Neural cell (in vitro differentiated cells): ENCODE data around the gene HELZ2. TPM values are rescaled to one million over a fixed set of nuclear protein-coding genes. Genes with fewer than 3 reads are reported as not detected.

Experiments used
- H2AFZ ChIP-seq: fragments of 200-600, 300-800 bp; sonication (generic), shearing (Covaris generic); 2 replicates; pipeline ENCODE4 v1.6.0; 2014; ENCODE audit warnings: low read depth, mild to moderate bottlenecking, antibody characterized with exemption, low read length, moderate library complexity
- H3F3A ChIP-seq: fragments of 200-600 bp; shearing (Covaris generic); 2 replicates; pipeline ENCODE4 v1.6.1; 2016; ENCODE audit warnings: mild to moderate bottlenecking, moderate library complexity, mixed read lengths, antibody characterized with exemption, low read length; ENCODE audit not compliant: insufficient read depth, poor library complexity, severe bottlenecking
- H3K27ac ChIP-seq: fragments of 200-600, 300-800 bp; sonication (generic), shearing (Covaris generic); 2 replicates; pipeline ENCODE4 v1.5.1; 2014; ENCODE audit warnings: mild to moderate bottlenecking, low read length, moderate library complexity
- H3K27me3 ChIP-seq: fragments of 300-800, 200-600 bp; sonication (generic), shearing (Covaris generic); 2 replicates; pipeline ENCODE4 v1.6.0; 2014; ENCODE audit warnings: mild to moderate bottlenecking, low read depth, low read length, moderate library complexity; ENCODE audit not compliant: insufficient read depth
- H3K36me3 ChIP-seq: fragments of 300-800, 200-600 bp; sonication (generic), shearing (Covaris generic); 2 replicates; pipeline ENCODE4 v1.5.1; 2014; ENCODE audit warnings: mild to moderate bottlenecking, antibody characterized with exemption, low read length, moderate library complexity; ENCODE audit not compliant: insufficient read depth
- H3K4me2 ChIP-seq: fragments of 300-800, 200-600 bp; sonication (generic), shearing (Covaris generic); 2 replicates; pipeline ENCODE4 v1.6.0; 2014; ENCODE audit warnings: mild to moderate bottlenecking, low read length
- H3K4me3 ChIP-seq: fragments of 300-800, 200-600 bp; sonication (generic), shearing (Covaris generic); 2 replicates; pipeline ENCODE4 v1.5.1; 2014; ENCODE audit warnings: mild to moderate bottlenecking, low read length, moderate library complexity
- H3K79me2 ChIP-seq: fragments of 200-600 bp; shearing (Covaris generic); replicated peaks from 2 replicates; pipeline ENCODE4 v1.6.0; 2014; ENCODE audit warnings: mild to moderate bottlenecking, low read length, moderate library complexity; ENCODE audit not compliant: insufficient read depth
- H3K9ac ChIP-seq: fragments of 300-800, 200-600 bp; sonication (generic), shearing (Covaris generic); 2 replicates; pipeline ENCODE4 v1.6.1; 2016; ENCODE audit warnings: mild to moderate bottlenecking, low read length, mixed read lengths
- H3K9me2 ChIP-seq: fragments of 200-600 bp; shearing (Covaris generic); 2 replicates; pipeline ENCODE4 v1.6.1; 2016; ENCODE audit warnings: mild to moderate bottlenecking, low read length, mixed read lengths; ENCODE audit not compliant: insufficient read depth
- H3K9me3 ChIP-seq: fragments of 200-600, 300-800 bp; sonication (generic), shearing (Covaris generic); 2 replicates; pipeline ENCODE4 v1.6.1; 2016; ENCODE audit warnings: mild to moderate bottlenecking, mixed run types, low read length, moderate library complexity, mixed read lengths
- H4K20me1 ChIP-seq: fragments of 200-600 bp; shearing (Covaris generic); 2 replicates; pipeline ENCODE4 v1.6.1; 2016; ENCODE audit warnings: mild to moderate bottlenecking, mixed run types; ENCODE audit not compliant: insufficient read depth
- EP300 ChIP-seq: fragments of 450-650 bp; conservative IDR thresholded peaks from 2 replicates; pipeline ENCODE4 v1.6.1; 2014; ENCODE audit warnings: antibody characterized with exemption, mild to moderate bottlenecking, moderate library complexity; ENCODE audit not compliant: poor library complexity, severe bottlenecking
- EZH2 ChIP-seq: fragments of 200-600, 300-800 bp; shearing (Covaris generic), sonication (generic); IDR thresholded peaks from 2 replicates; pipeline ENCODE4 v1.6.1; 2014; ENCODE audit warnings: antibody characterized with exemption, low read length, borderline replicate concordance, mild to moderate bottlenecking; ENCODE audit not compliant: insufficient read depth, poor library complexity, severe bottlenecking
- MXI1 ChIP-seq: fragments of 450-650 bp; conservative IDR thresholded peaks from 2 replicates; pipeline ENCODE4 v1.6.1; 2014; ENCODE audit warnings: antibody characterized with exemption, mild to moderate bottlenecking; ENCODE audit not compliant: poor library complexity, severe bottlenecking
- POLR2AphosphoS5 ChIP-seq: IDR thresholded peaks from 2 replicates; pipeline ENCODE4 v1.6.1; 2012
- RAD21 ChIP-seq: fragments of 450-650 bp; conservative IDR thresholded peaks from 2 replicates; pipeline ENCODE4 v1.6.1; 2014; ENCODE audit warnings: antibody characterized with exemption, mild to moderate bottlenecking, moderate library complexity
- SMC3 ChIP-seq: fragments of 450-650 bp; conservative IDR thresholded peaks from 2 replicates; pipeline ENCODE4 v1.6.1; 2014; ENCODE audit warnings: antibody characterized with exemption, mild to moderate bottlenecking, moderate library complexity; ENCODE audit not compliant: poor library complexity
- TAF1 ChIP-seq: IDR thresholded peaks from 2 replicates; pipeline ENCODE4 v1.6.1; 2012; ENCODE audit warnings: low read depth
- polyA plus RNA-seq: library from polyadenylated mRNA; depleted of rRNA; stranded (reverse); fragments of >200 nt; gene quantifications from 2 replicates; pipeline ENCODE4 v1.2.3, GENCODE V29; 2014
- TF ChIP-seq, protein P1 (sequence below): fragments of 450-650 bp; IDR thresholded peaks from 2 replicates; pipeline ENCODE4 v1.5.1; 2014; ENCODE audit warnings: antibody characterized with exemption, mild to moderate bottlenecking, moderate library complexity; ENCODE audit not compliant: poor library complexity, severe bottlenecking
- TF ChIP-seq, protein P2 (sequence below): IDR thresholded peaks from 2 replicates; pipeline ENCODE4 v1.6.1; 2012; ENCODE audit warnings: borderline replicate concordance

HELZ2 gene
- polyA plus RNA-seq, 1 donor from 2014 or later: 1.3 TPM

DNA sequence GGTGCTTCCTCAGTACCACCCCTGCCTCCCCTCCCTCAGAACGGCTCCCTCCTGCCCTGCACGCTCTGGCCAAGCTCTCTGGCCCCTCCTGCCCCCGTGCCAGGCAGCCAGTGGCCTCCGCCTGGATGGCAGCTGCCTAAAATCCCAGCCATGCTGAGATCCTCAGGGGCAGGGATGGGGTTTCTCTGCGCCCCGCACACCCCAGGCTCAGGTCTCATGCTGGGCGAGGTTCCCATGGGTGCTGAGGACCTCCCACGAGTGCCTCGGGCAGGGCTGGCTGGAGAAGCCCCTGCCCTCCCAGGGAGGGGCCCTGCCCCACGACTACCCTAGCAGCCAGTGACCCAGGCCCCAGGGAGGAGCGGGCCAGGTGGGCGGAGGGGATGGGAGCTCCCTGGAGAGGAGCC lies 39.6 kb downstream of the HELZ2 start:
- H3K79me2 ChIP-seq: no peaks in the 10 kb centered on the region
- no peaks in the 10 kb centered on the region for H3K27me3 ChIP-seq
- H3K9me2 ChIP-seq: no peaks in the 10 kb centered on the region
- no peaks in the 10 kb centered on the region for H3F3A ChIP-seq
- H3K9me3 ChIP-seq: no peaks in the 10 kb centered on the region
- no peak overlapping the region for H3K9ac ChIP-seq
- no peak overlapping the region for H3K27ac ChIP-seq
- H3K4me2 ChIP-seq: no peak overlapping the region
- H4K20me1 ChIP-seq: no peaks in the 10 kb centered on the region
- H3K4me3 ChIP-seq: no peak overlapping the region
- no peak overlapping the region for H2AFZ ChIP-seq
- TF ChIP-seq MXI1 (no peak), EP300 (no peak), POLR2AphosphoS5 (no peak), RAD21 (no peak), EZH2 (no peak), SMC3 (no peak), TAF1 (no peak)
- TF ChIP-seq, protein P1, sequence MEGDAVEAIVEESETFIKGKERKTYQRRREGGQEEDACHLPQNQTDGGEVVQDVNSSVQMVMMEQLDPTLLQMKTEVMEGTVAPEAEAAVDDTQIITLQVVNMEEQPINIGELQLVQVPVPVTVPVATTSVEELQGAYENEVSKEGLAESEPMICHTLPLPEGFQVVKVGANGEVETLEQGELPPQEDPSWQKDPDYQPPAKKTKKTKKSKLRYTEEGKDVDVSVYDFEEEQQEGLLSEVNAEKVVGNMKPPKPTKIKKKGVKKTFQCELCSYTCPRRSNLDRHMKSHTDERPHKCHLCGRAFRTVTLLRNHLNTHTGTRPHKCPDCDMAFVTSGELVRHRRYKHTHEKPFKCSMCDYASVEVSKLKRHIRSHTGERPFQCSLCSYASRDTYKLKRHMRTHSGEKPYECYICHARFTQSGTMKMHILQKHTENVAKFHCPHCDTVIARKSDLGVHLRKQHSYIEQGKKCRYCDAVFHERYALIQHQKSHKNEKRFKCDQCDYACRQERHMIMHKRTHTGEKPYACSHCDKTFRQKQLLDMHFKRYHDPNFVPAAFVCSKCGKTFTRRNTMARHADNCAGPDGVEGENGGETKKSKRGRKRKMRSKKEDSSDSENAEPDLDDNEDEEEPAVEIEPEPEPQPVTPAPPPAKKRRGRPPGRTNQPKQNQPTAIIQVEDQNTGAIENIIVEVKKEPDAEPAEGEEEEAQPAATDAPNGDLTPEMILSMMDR: no peak
- TF ChIP-seq, protein P2, sequence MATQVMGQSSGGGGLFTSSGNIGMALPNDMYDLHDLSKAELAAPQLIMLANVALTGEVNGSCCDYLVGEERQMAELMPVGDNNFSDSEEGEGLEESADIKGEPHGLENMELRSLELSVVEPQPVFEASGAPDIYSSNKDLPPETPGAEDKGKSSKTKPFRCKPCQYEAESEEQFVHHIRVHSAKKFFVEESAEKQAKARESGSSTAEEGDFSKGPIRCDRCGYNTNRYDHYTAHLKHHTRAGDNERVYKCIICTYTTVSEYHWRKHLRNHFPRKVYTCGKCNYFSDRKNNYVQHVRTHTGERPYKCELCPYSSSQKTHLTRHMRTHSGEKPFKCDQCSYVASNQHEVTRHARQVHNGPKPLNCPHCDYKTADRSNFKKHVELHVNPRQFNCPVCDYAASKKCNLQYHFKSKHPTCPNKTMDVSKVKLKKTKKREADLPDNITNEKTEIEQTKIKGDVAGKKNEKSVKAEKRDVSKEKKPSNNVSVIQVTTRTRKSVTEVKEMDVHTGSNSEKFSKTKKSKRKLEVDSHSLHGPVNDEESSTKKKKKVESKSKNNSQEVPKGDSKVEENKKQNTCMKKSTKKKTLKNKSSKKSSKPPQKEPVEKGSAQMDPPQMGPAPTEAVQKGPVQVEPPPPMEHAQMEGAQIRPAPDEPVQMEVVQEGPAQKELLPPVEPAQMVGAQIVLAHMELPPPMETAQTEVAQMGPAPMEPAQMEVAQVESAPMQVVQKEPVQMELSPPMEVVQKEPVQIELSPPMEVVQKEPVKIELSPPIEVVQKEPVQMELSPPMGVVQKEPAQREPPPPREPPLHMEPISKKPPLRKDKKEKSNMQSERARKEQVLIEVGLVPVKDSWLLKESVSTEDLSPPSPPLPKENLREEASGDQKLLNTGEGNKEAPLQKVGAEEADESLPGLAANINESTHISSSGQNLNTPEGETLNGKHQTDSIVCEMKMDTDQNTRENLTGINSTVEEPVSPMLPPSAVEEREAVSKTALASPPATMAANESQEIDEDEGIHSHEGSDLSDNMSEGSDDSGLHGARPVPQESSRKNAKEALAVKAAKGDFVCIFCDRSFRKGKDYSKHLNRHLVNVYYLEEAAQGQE: no peak
- no peaks in the 10 kb centered on the region for H3K36me3 ChIP-seq

DNA sequence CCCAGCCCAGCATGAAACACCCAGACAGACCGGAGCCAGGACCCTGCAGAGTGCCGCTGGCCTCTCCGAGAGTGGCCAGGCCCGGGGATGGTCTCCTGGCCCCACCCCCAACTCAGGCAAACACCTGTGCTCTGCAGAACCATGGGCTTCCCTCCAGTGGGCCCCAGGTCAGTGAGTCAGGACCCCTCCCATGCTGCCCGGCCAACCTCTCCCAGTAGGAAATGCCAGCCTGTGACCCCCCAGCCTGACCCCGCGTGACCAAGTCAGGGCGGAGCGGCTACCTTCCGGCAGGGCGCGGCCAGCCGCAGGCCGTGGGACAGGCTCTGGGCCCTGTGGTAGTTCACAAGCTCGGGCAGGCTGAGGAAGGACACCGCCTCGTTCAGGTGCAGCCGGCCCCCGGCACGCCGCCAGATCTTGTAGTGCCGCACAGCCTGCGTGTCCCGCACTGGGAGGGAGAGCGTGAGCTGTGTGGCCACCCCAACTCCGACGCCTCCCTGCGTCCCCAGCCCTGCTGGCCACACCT lies 40.1 kb downstream of the HELZ2 start:
- no peak for TF ChIP-seq SMC3
- TF ChIP-seq, protein P2: no peak
- no peak for TF ChIP-seq EP300
- TF ChIP-seq EZH2: no peak
- TF ChIP-seq POLR2AphosphoS5: no peak
- no peak for TF ChIP-seq TAF1
- TF ChIP-seq RAD21: no peak
- TF ChIP-seq, protein P1: no peak
- TF ChIP-seq MXI1: no peak

More for the DNA sequence above, 40.1 kb downstream of the HELZ2 start:
- Histone ChIP-seq H3F3A (no peaks in the 10 kb centered on the region), H3K4me3 (no peak overlapping the region), H3K36me3 (no peaks in the 10 kb centered on the region), H3K4me2 (no peak overlapping the region), H3K9ac (no peak overlapping the region), H3K79me2 (no peaks in the 10 kb centered on the region), H3K9me2 (no peaks in the 10 kb centered on the region), H3K27ac (no peak overlapping the region), H4K20me1 (no peaks in the 10 kb centered on the region), H2AFZ (no peak overlapping the region), H3K9me3 (no peaks in the 10 kb centered on the region), H3K27me3 (no peaks in the 10 kb centered on the region)
